ENCODE results near the gene NCF2. TPM values are rescaled to one million over a fixed set of nuclear protein-coding genes. Genes with fewer than 3 reads are reported as not detected.

The NCF2 gene
- total RNA-seq, 1 donor from 2014 or later = 144 TPM

DNA sequence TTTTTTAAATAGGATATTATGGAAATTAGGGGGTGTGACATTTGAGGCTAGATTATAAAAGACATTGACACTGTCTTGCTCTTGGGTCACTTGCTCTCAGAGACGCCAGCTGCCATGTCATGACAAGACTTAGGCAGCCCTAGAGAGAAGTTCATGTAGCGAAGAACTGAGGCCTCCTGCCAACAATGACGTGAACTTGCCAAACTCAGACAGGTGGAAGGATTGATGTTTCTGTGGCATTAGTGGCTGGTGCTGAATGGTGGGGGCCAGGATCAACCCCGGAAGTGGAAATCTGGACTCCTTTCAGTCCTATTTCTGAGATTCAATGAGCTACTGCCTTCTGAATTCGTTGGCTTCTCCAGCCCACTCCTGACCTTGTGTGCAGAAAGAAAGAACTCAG lies 14.7 kb downstream of the NCF2 start:
- TF ChIP-seq, protein P1, sequence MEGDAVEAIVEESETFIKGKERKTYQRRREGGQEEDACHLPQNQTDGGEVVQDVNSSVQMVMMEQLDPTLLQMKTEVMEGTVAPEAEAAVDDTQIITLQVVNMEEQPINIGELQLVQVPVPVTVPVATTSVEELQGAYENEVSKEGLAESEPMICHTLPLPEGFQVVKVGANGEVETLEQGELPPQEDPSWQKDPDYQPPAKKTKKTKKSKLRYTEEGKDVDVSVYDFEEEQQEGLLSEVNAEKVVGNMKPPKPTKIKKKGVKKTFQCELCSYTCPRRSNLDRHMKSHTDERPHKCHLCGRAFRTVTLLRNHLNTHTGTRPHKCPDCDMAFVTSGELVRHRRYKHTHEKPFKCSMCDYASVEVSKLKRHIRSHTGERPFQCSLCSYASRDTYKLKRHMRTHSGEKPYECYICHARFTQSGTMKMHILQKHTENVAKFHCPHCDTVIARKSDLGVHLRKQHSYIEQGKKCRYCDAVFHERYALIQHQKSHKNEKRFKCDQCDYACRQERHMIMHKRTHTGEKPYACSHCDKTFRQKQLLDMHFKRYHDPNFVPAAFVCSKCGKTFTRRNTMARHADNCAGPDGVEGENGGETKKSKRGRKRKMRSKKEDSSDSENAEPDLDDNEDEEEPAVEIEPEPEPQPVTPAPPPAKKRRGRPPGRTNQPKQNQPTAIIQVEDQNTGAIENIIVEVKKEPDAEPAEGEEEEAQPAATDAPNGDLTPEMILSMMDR (IDR thresholded peaks at IDR 0.05) = no peak
- no peak for DNase-seq
- H3K4me3 ChIP-seq = no peak overlapping the region
- intact Hi-C loops (cut with DNase I) = no loop called here
- H3K27me3 ChIP-seq = no peaks in the 10 kb centered on the region
- H3K36me3 ChIP-seq = peaks cover 10% of the 10 kb centered on the region
- no peak for ATAC-seq
- H3K9me3 ChIP-seq = no peaks in the 10 kb centered on the region
- peaks cover 12% of the 10 kb centered on the region for H3K4me1 ChIP-seq
- H3K27ac ChIP-seq = no peak overlapping the region

DNA sequence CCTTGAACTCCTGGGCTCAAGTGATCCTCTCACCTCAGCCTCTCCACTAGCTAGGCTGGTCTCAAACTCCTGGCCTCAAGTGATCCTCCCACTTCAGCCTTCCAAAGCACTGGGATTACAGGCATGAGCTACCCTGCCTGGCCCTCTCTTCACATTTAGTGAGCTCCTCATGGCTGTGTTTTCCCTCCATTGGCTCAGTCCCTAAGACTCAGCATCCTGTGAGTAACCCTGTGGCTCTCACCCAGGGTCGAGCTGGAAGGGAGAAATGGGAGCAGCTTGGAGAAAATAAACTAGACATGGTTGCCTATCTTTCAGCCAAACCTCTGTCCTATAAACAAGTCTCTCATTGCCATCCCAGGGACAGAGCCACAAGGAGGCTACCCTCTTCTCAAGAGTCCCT lies 17.5 kb downstream of the NCF2 start:
- Histone ChIP-seq H3K4me3 (no peak overlapping the region), H3K4me1 (no peaks in the 10 kb centered on the region)

DNA sequence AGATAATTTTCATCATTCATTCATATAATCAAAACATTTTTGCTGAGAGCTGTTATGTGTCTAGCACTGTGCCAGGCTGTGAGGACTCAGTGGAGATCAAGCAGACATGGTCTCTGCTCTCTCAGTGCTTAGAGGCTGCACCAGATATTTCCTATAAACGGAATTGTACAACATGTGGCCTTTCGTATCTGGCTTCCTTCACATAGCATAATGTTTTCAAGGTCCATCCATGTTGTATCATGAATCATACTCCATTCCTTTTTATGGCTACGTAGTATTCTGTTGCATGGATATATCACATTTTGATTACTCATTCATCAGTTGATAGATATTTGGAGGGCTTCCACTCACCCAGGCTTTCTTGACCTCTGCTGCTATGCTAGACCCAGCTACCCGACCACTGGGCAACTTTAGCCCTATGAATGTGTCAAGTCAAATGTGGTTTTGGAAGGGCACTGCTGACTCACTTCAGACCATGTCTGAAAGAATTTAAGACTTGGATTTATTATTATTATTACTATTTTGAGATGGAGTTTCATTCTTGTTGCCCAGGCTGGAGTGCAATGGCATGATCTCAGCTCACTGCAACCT lies 18.5 kb downstream of the NCF2 start:
- H3K4me3 ChIP-seq = no peak overlapping the region
- no peak overlapping the region for H3K27ac ChIP-seq
- no peaks in the 10 kb centered on the region for H3K27me3 ChIP-seq
- peaks cover 10% of the 10 kb centered on the region for H3K36me3 ChIP-seq
- TF ChIP-seq, protein P1 (IDR thresholded peaks at IDR 0.05) = no peak
- DNase-seq = no peak
- no peaks in the 10 kb centered on the region for H3K9me3 ChIP-seq
- peaks cover 3% of the 10 kb centered on the region for H3K4me1 ChIP-seq
- intact Hi-C loops (cut with DNase I) = no loop called here
- no peak for ATAC-seq

More for the DNA sequence above, 17.5 kb downstream of the NCF2 start:
- TF ChIP-seq, protein P1 (IDR thresholded peaks at IDR 0.05) = no peak
- no peak for ATAC-seq
- DNase-seq = no peak
- no peaks in the 10 kb centered on the region for H3K9me3 ChIP-seq
- no peak overlapping the region for H3K27ac ChIP-seq
- no peaks in the 10 kb centered on the region for H3K27me3 ChIP-seq
- peaks cover 10% of the 10 kb centered on the region for H3K36me3 ChIP-seq
- intact Hi-C loops (cut with DNase I) = no loop called here

DNA sequence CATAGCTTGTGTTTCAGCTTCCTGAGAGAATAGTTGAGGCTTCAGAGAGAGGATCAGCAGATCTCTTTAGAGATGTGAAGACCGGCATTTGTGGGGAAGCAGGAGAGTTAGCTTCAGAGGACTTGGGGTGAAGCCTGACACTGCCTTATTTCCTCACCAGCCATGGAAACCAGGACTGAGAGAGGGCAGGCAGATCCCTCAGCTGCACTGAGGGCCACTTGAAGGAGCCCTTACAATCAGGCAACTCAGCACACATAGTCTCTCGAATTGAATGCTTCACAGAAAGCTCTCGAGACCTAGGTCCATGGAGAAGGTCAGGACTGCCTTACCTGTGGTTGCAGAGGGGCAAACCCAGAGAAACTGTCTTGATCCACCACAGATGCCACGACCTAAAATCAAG lies 19.8 kb downstream of the NCF2 start:
- Histone ChIP-seq H3K9me3 (no peaks in the 10 kb centered on the region), H3K36me3 (peaks cover 10% of the 10 kb centered on the region), H3K4me3 (no peak overlapping the region), H3K27me3 (no peaks in the 10 kb centered on the region), H3K4me1 (peaks cover 3% of the 10 kb centered on the region), H3K27ac (no peak overlapping the region)
- intact Hi-C loops (cut with DNase I) = no loop called here
- ATAC-seq (no peak), DNase-seq (no peak)
- TF ChIP-seq, protein P1 (IDR thresholded peaks at IDR 0.05) = no peak

DNA sequence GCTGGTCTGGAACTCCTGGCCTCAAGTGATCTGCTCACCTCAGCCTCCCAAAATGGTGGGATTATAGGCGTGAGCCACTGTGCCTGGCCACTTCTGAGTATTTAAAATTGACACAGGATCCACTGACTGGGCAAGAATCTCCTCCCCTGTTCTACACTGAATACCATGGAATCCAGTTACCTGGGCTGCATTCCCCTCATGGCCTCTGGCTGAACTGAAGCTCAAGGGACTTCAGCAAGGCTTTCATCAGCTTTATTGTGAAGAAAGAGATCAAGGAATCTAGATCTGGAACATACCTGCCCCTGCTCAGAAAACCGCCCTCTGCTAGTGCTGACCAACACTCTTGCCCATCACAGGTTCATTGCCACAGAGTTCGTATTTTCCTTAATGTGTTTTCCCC lies 20.5 kb downstream of the NCF2 start:
- peaks cover 3% of the 10 kb centered on the region for H3K4me1 ChIP-seq
- no peaks in the 10 kb centered on the region for H3K27me3 ChIP-seq
- ATAC-seq (no peak), DNase-seq (no peak)
- H3K9me3 ChIP-seq = no peaks in the 10 kb centered on the region
- intact Hi-C loops (cut with DNase I) = no loop called here
- no peak overlapping the region for H3K4me3 ChIP-seq
- peaks cover 10% of the 10 kb centered on the region for H3K36me3 ChIP-seq
- H3K27ac ChIP-seq = no peak overlapping the region
- TF ChIP-seq, protein P1 (IDR thresholded peaks at IDR 0.05) = no peak

DNA sequence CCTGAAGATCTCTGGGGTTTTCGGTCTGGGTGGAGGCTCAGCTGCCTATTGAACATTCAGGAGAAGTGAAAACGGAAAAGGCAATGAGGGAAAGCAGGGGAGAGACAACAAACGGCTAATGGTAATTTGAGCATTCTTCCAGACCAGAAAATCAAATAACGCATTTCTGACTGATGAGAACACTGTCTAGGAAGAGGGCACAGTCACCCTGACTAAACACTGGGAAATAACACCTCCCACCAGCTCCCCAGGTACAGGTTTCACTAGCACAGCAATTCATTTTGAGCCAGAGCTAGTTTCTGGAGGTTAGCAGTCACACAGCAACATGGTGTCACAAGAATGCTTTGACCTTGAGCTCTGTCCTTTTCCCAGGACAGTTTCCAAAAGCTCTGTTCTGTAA lies 21.1 kb downstream of the NCF2 start:
- Histone ChIP-seq H3K36me3 (peaks cover 5% of the 10 kb centered on the region), H3K27ac (no peak overlapping the region), H3K4me1 (peaks cover 3% of the 10 kb centered on the region), H3K4me3 (no peak overlapping the region), H3K27me3 (no peaks in the 10 kb centered on the region), H3K9me3 (no peaks in the 10 kb centered on the region)
- intact Hi-C loops (cut with DNase I) = no loop called here
- TF ChIP-seq, protein P1 (IDR thresholded peaks at IDR 0.05) = no peak
- ATAC-seq = no peak
- DNase-seq = no peak

All from upper lobe of right lung (tissue), 1 donor.